Body of pancreas (tissue), 4 donors: Measurements from ENCODE around the gene TTC33. TPM values are rescaled to one million over a fixed set of nuclear protein-coding genes. Genes with fewer than 3 reads are reported as not detected.
A peak's percentile ranks its signal among the peaks of the same experiment; 100 is the strongest.

Experiments
- ATAC-seq: fragments of 150-250 bp; one replicate; pipeline ENCODE4 v1.9.1; 2016
- DNase-seq, 4 donors: peaks; one replicate each; pipeline ENCODE4 v3.0.0-alpha.2; 2019
- H3K27ac ChIP-seq, 4 donors: fragments of 200-600 bp; sonication (generic); 1 replicate in 3 of 4; 2 replicates in 1 of 4; pipeline versions ENCODE4 v1.5.1 to v1.6.1; 2016 to 2019; ENCODE audit warnings: mild to moderate bottlenecking in 1 of 4, mixed read lengths in 1 of 4, moderate library complexity in 1 of 4
- H3K27me3 ChIP-seq, 2 donors: fragments of 200-600 bp; sonication (generic); one replicate each; pipeline ENCODE4 v1.6.0; 2016; ENCODE audit warnings: mild to moderate bottlenecking in 1 of 2
- H3K36me3 ChIP-seq, 2 donors: fragments of 200-600 bp; sonication (generic); replicated peaks in 1 of 2; 2 replicates each; pipeline ENCODE4 v1.5.1; 2016; ENCODE audit warnings: low read depth in 2 of 2; ENCODE audit not compliant: insufficient read depth in 1 of 2
- H3K4me1 ChIP-seq: fragments of 200-600 bp; sonication (generic); one replicate; pipeline ENCODE4 v1.6.0; 2016
- H3K4me3 ChIP-seq, 2 donors: fragments of 200-600 bp; sonication (generic); 1 replicate in 1 of 2; 2 replicates in 1 of 2; pipeline ENCODE4 v1.5.1; 2016 to 2019
- H3K9me3 ChIP-seq, 3 donors: fragments of 200-600 bp; sonication (generic); 1 replicate in 2 of 3; 2 replicates in 1 of 3; pipeline ENCODE4 v1.5.1; 2016
- CTCF ChIP-seq, 7 experiments: fragments of 450-650 bp in 4 of 7; fragments of 200-600 bp in 3 of 7; sonication (generic) in 3 of 7; IDR thresholded peaks; one replicate each; pipeline ENCODE4 v1.5.1; 2016 to 2019; ENCODE audit warnings: antibody characterized with exemption in 7 of 7
- POLR2A ChIP-seq, 3 donors: fragments of 450-650 bp; IDR thresholded peaks; one replicate each; pipeline ENCODE4 v1.6.1; 2016; ENCODE audit warnings: antibody characterized with exemption in 3 of 3, mild to moderate bottlenecking in 2 of 3
- WGBS, 2 donors: methylation state at CpG; one replicate each; pipeline ENCODE4 v1.1.5; 2017; 5-methylcytosine and 5-hydroxymethylcytosine counted together
- intact Hi-C: fragments of 100-400 bp; cut with DNase I; formaldehyde crosslinking; loops from one replicate; pipeline ENCODE4 v1.15.1; 2023
- total RNA-seq, 2 donors: library from RNA; depleted of rRNA; stranded (reverse); fragments of >200 nt; gene quantifications; one replicate each; pipeline ENCODE4 v1.1.0, GENCODE V29; 2016

Gene TTC33
- total RNA-seq, 2 donors from 2014 or later: 2.3 to 9.3 TPM

- WGBS, 2 donors: 72 to 73% methylated on average over 4 of the region's 4 CpGs
- Histone ChIP-seq H3K4me1 (peaks cover 16% of the 10 kb centered on the region), H3K36me3 (peaks cover 0 to 14% of the 10 kb centered on the region in 2 donors), H3K4me3 (no peak overlapping the region), H3K27me3 (no peaks in the 10 kb centered on the region), H3K9me3 (no peaks in the 10 kb centered on the region), H3K27ac (peak overlapping the region in 2 of 4 donors; percentile 36 to 37)
- intact Hi-C loops: no loop called here
- TF ChIP-seq CTCF (IDR thresholded peaks at IDR 0.05) (no peak), POLR2A (IDR thresholded peaks at IDR 0.05) (no peak)
- ATAC-seq: no peak
- no peak for DNase-seq
These were observed 19.5 kb upstream of the TTC33 start for GRCh38 chr5:40775085-40775845.

GRCh38 chr5:40774623-40775022 lies 18.9 kb upstream of the TTC33 start:
- no peak overlapping the region for H3K27ac ChIP-seq

GRCh38 chr5:40770764-40771163 lies 15.0 kb upstream of the TTC33 start:
- no peak overlapping the region for H3K4me3 ChIP-seq
- DNase-seq (no peak), ATAC-seq (no peak)
- no peaks in the 10 kb centered on the region for H3K9me3 ChIP-seq
- TF ChIP-seq POLR2A (IDR thresholded peaks at IDR 0.05): no peak
- no peak for TF ChIP-seq CTCF (IDR thresholded peaks at IDR 0.05)
- intact Hi-C loops: no loop called here
- H3K27me3 ChIP-seq: no peaks in the 10 kb centered on the region
- 93 to 98% methylated on average over 5 of the region's 5 CpGs for WGBS, 2 donors
- no peak overlapping the region for H3K27ac ChIP-seq
- peaks cover 0 to 20% of the 10 kb centered on the region in 2 donors for H3K36me3 ChIP-seq
- H3K4me1 ChIP-seq: peaks cover 7% of the 10 kb centered on the region

More at GRCh38 chr5:40774623-40775022, 18.9 kb upstream of the TTC33 start:
- TF ChIP-seq CTCF (IDR thresholded peaks at IDR 0.05): no peak
- TF ChIP-seq POLR2A (IDR thresholded peaks at IDR 0.05): no peak
- DNase-seq (no peak), ATAC-seq (no peak)
- 81 to 86% methylated on average over 1 of the region's 1 CpG for WGBS, 2 donors
- H3K36me3 ChIP-seq: peaks cover 0 to 14% of the 10 kb centered on the region in 2 donors
- peaks cover 16% of the 10 kb centered on the region for H3K4me1 ChIP-seq
- no peak overlapping the region for H3K4me3 ChIP-seq
- intact Hi-C loops: no loop called here
- no peaks in the 10 kb centered on the region for H3K27me3 ChIP-seq
- H3K9me3 ChIP-seq: no peaks in the 10 kb centered on the region

GRCh38 chr5:40762705-40763104 lies 6.9 kb upstream of the TTC33 start:
- TF ChIP-seq CTCF (IDR thresholded peaks at IDR 0.05): no peak
- no peak for TF ChIP-seq POLR2A (IDR thresholded peaks at IDR 0.05)
- H3K27ac ChIP-seq: no peak overlapping the region
- H3K36me3 ChIP-seq: peaks cover 5 to 27% of the 10 kb centered on the region in 2 donors
- no peaks in the 10 kb centered on the region for H3K9me3 ChIP-seq
- DNase-seq (no peak), ATAC-seq (no peak)
- no peaks in the 10 kb centered on the region for H3K4me1 ChIP-seq
- 92 to 94% methylated on average over 2 of the region's 2 CpGs for WGBS, 2 donors
- H3K4me3 ChIP-seq: no peak overlapping the region
- intact Hi-C loops: no loop called here
- no peaks in the 10 kb centered on the region for H3K27me3 ChIP-seq

GRCh38 chr5:40757400-40757799 lies 1.6 kb upstream of the TTC33 start:
- WGBS, 2 donors: 89 to 94% methylated on average over 2 of the region's 2 CpGs
- intact Hi-C loops: no loop called here

More at GRCh38 chr5:40757400-40757799, 1.6 kb upstream of the TTC33 start:
- TF ChIP-seq POLR2A (IDR thresholded peaks at IDR 0.05) (no peak), CTCF (IDR thresholded peaks at IDR 0.05) (no peak)
- Histone ChIP-seq H3K4me1 (peaks cover 14% of the 10 kb centered on the region), H3K4me3 (no peak overlapping the region), H3K36me3 (peaks cover 0 to 5% of the 10 kb centered on the region in 2 donors), H3K9me3 (no peaks in the 10 kb centered on the region), H3K27ac (no peak overlapping the region), H3K27me3 (no peaks in the 10 kb centered on the region)
- ATAC-seq: no peak
- no peak for DNase-seq
